Measurements from ENCODE around the gene TUBGCP3.
"Not testable (repeated sequence)": the region's sequence is repeated elsewhere in the genome, so short reads cannot be mapped to it uniquely, and the experiment has no call there.

The TUBGCP3 gene

DNA sequence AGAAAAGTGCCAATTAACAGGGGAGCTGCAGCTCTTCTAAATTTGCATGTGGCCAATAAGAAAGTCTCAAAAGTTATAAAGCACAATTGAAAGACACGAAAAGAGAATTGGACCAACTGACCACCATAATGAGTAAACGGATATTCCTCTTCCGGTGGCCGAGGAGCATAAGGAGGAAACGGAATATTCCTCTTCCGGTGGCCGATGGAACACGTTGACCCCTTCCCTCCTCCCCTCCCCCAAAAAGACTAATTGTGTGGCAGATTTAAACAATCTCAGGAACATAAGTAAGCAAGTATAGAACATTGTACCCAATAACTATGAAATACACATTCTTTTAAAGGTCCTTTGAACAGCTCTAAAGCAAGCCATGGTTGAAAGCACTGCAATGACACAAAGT lies 41.2 kb upstream of the TUBGCP3 start:
- no peak overlapping the region for H3K4me3 ChIP-seq
- TF ChIP-seq, protein P1, sequence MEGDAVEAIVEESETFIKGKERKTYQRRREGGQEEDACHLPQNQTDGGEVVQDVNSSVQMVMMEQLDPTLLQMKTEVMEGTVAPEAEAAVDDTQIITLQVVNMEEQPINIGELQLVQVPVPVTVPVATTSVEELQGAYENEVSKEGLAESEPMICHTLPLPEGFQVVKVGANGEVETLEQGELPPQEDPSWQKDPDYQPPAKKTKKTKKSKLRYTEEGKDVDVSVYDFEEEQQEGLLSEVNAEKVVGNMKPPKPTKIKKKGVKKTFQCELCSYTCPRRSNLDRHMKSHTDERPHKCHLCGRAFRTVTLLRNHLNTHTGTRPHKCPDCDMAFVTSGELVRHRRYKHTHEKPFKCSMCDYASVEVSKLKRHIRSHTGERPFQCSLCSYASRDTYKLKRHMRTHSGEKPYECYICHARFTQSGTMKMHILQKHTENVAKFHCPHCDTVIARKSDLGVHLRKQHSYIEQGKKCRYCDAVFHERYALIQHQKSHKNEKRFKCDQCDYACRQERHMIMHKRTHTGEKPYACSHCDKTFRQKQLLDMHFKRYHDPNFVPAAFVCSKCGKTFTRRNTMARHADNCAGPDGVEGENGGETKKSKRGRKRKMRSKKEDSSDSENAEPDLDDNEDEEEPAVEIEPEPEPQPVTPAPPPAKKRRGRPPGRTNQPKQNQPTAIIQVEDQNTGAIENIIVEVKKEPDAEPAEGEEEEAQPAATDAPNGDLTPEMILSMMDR (IDR thresholded peaks at IDR 0.05) = no peak
- no peak for DNase-seq (ENCODE audit: low spot score)
- no peak overlapping the region for H3K27ac ChIP-seq

GRCh38 chr13:112627613-112628012 lies 39.7 kb upstream of the TUBGCP3 start:
- DNase-seq (ENCODE audit: low spot score); H3K4me3 ChIP-seq; H3K27ac ChIP-seq: not testable (repeated sequence)

DNA sequence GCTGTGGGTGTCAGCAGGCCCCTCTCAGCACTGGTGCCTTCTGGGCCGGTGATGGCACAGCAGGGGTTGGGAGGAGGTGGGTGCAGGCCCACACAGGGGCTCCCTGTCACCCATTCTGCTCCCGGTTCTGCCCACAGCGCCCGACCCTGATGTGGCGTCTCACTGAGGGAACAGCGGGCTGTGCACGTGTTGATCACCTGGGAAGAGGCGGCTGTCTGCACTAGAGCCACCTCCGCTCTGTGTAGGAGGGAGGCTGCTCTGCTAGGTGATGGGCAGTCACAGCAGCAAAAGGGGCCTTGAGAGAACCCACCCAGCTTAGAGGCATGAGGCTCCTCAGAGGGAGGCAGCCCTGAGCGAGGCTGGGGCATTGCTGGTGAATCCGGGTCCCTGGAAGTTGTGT lies 39.2 kb upstream of the TUBGCP3 start:
- no peak overlapping the region for H3K27ac ChIP-seq
- no peak overlapping the region for H3K4me3 ChIP-seq
- TF ChIP-seq, protein P1 (IDR thresholded peaks at IDR 0.05) = no peak
- DNase-seq (ENCODE audit: low spot score) = no peak

GRCh38 chr13:112626761-112627160 lies 38.8 kb upstream of the TUBGCP3 start:
- no peak overlapping the region for H3K27ac ChIP-seq
- TF ChIP-seq, protein P1 (IDR thresholded peaks at IDR 0.05) = no peak
- H3K4me3 ChIP-seq = no peak overlapping the region
- no peak for DNase-seq (ENCODE audit: low spot score)

GRCh38 chr13:112626124-112626523 lies 38.2 kb upstream of the TUBGCP3 start:
- DNase-seq (ENCODE audit: low spot score) = no peak
- TF ChIP-seq, protein P1 (IDR thresholded peaks at IDR 0.05) = no peak
- Histone ChIP-seq H3K27ac (no peak overlapping the region), H3K4me3 (no peak overlapping the region)

GRCh38 chr13:112625698-112626097 lies 37.7 kb upstream of the TUBGCP3 start:
- no peak overlapping the region for H3K27ac ChIP-seq
- TF ChIP-seq, protein P1 (IDR thresholded peaks at IDR 0.05) = no peak
- DNase-seq (ENCODE audit: low spot score) = no peak
- H3K4me3 ChIP-seq = no peak overlapping the region

GRCh38 chr13:112624602-112625430 lies 36.9 kb upstream of the TUBGCP3 start:
- no peak overlapping the region for H3K4me3 ChIP-seq
- no peak overlapping the region for H3K27ac ChIP-seq
- TF ChIP-seq, protein P1 (IDR thresholded peaks at IDR 0.05) = no peak
- no peak for DNase-seq (ENCODE audit: low spot score)

Data from coronary artery (tissue), 2 donors.